Measurements from ENCODE around the gene SEMA3G.

DNA sequence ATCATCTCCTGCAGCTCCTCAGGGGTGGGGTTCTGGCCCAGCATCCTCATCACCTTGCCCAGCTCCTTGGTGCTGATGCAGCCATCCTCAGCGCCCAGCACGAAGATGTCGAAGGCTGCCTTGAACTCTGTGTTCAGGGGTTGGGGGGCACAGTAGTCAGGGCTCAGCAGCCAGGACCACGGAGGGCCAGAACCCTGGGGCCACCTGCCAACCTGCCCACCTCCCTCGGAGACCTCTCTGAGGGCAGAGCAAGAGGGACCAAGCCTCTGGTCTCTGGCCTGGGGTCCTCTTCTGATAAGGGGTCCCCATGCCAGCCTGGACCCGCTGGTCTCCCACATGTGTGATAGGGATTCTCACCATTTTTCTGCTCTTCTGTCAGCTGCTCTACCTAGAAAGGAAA lies 7.2 kb upstream of the SEMA3G start:
- TF ChIP-seq SUZ12 (IDR thresholded peaks at IDR 0.05; ENCODE audit: extremely low read depth, insufficient read depth, insufficient read length) (no peak), YY1 (IDR thresholded peaks at IDR 0.05; ENCODE audit: insufficient read depth, insufficient read length) (no peak)
